ENCODE measurements around the gene DLG2. TPM values are rescaled to one million over a fixed set of nuclear protein-coding genes. Genes with fewer than 3 reads are reported as not detected.

Gene DLG2
- total and polyA plus RNA-seq, 2 of the 8 experiments (the other 6 are each of a cell fraction or from before 2014, with no cell fraction given) = 1.7 to 14.3 TPM

DNA sequence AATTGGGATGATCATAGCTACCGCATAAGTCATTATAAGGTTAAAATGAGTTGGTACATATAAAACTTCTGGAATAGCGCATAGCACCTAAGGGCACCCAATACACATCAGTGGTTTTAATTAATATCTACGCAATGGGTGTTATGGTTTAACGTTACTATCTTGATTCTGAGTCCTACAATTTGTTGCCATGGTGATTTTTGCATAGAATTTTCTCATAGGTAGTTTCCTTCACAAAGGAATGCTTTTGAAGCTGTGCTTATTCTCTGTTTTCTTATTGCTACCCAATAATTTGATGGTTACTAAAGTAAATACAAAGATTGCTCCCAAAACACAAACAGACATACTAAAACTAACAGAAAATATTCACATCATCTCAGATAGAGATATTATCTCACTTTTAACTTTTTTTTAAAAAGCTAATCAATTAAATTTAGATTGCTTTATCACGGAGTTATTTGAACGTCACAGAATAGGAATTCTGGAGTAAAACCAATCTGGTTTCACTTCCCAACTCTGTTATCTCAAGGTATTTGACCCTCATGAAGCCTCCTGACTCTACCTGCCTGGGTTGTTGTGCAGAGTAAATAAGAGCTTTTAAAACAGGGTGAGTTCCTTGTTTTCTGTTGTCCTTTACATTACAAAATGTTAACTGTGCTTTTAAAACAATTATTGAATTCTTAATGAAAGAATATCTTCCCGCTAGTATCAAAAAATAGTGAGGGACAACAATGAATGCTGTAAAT lies 1705.5 kb downstream of the DLG2 start:
- Histone ChIP-seq H3K4me3 (ENCODE audit: extremely low read depth in 1 of 4, insufficient read depth in 2 of 4, low read depth in 3 of 4, low read length in 4 of 4) (no peak overlapping the region), H4K5ac (ENCODE audit: insufficient read length, low read depth, low read length) (no peak overlapping the region), H3K27me3 (replicated peaks in 1 of 4; ENCODE audit: control insufficient read depth in 3 of 4, extremely low read depth in 1 of 4, insufficient read depth in 3 of 4, low read length in 3 of 4) (no peaks in the 10 kb centered on the region), H2BK15ac (ENCODE audit: low read length) (no peak overlapping the region), H3K9ac (replicated peaks in 1 of 4; ENCODE audit: extremely low read depth in 1 of 4, low read depth in 3 of 4, low read length in 3 of 4) (no peak overlapping the region), H2BK12ac (ENCODE audit: low read depth, low read length) (no peak overlapping the region), H3K56ac (replicated peaks; ENCODE audit: insufficient read length, low read depth, low read length) (no peak overlapping the region), H3K4me1 (replicated peaks in 1 of 4; ENCODE audit: control insufficient read depth in 3 of 4, insufficient read depth in 4 of 4, low read length in 3 of 4) (no peaks in the 10 kb centered on the region), H2BK5ac (ENCODE audit: low read depth, low read length) (no peak overlapping the region), H3K23me2 (ENCODE audit: low read depth, low read length) (no peaks in the 10 kb centered on the region), H3K27ac (ENCODE audit: low read depth, low read length) (no peak overlapping the region), H4K8ac (ENCODE audit: extremely low read depth, insufficient read depth, low read length) (no peak overlapping the region), H3K4me2 (ENCODE audit: insufficient read depth in 1 of 2, low read depth in 2 of 2, low read length in 2 of 2) (no peak overlapping the region), H3K14ac (ENCODE audit: insufficient read length) (no peak overlapping the region), H3K9me3 (ENCODE audit: insufficient read depth in 2 of 2, low read depth in 1 of 2, low read length in 1 of 2) (no peaks in the 10 kb centered on the region), H3K36me3 (ENCODE audit: control insufficient read depth in 2 of 4, insufficient read depth in 4 of 4, low read length in 3 of 4) (no peaks in the 10 kb centered on the region), H3K79me2 (ENCODE audit: control insufficient read depth in 1 of 2, insufficient read depth in 2 of 2, low read length in 2 of 2) (no peaks in the 10 kb centered on the region), H3K18ac (ENCODE audit: extremely low read depth, low read length) (no peak overlapping the region), H2AK5ac (ENCODE audit: low read depth, low read length) (no peak overlapping the region), H2BK20ac (ENCODE audit: low read length) (no peak overlapping the region), H3K4ac (replicated peaks; ENCODE audit: insufficient read length, low read depth, low read length) (no peak overlapping the region), H2AFZ (ENCODE audit: low read length) (no peak overlapping the region), H4K91ac (replicated peaks; ENCODE audit: insufficient read length, low read length) (no peak overlapping the region), H4K20me1 (replicated peaks in 1 of 2; ENCODE audit: control insufficient read depth in 1 of 2, insufficient read depth in 2 of 2, low read length in 2 of 2) (no peaks in the 10 kb centered on the region), H3K79me1 (ENCODE audit: low read depth, low read length) (no peaks in the 10 kb centered on the region), H3K23ac (ENCODE audit: insufficient read length) (no peak overlapping the region), H2BK120ac (replicated peaks; ENCODE audit: low read depth, low read length) (no peak overlapping the region)
- ChIA-PET POLR2A (ENCODE audit: partially characterized antibody) (no interaction called here), CTCF (ENCODE audit: partially characterized antibody) (no interaction called here)
- DNase-seq (ENCODE audit: low read depth in 1 of 2, low spot score in 2 of 2) (no peak), FAIRE-seq (no peak)
- 92% methylated on average over 7 of the region's 7 CpGs; no CpG with 5 or more reads in 1 of the 2 experiments for WGBS, 2 experiments (ENCODE audit: extremely low coverage in 1 of 2, insufficient coverage in 1 of 2, insufficient read length in 1 of 2, insufficient replicate concordance in 2 of 2, low coverage in 1 of 2, low lambda C conversion rate in 2 of 2, missing lambda C conversion rate in 1 of 2)
- TF ChIP-seq CBX5 (IDR thresholded peaks at IDR 0.05; ENCODE audit: low read depth, low read length) (no peak), MAFK (IDR thresholded peaks at IDR 0.05; ENCODE audit: low read depth, low read length) (no peak), YY1 (IDR thresholded peaks at IDR 0.05; ENCODE audit: low read depth, low read length) (no peak), RAD21 (IDR thresholded peaks at IDR 0.05 in 1 of 2, conservative IDR thresholded peaks at IDR 0.05 in 1 of 2; ENCODE audit: low read depth in 2 of 2, low read length in 2 of 2) (no peak), KDM4A (IDR thresholded peaks at IDR 0.05; ENCODE audit: low read depth, low read length, severe bottlenecking) (no peak), CREB1 (IDR thresholded peaks at IDR 0.05) (no peak), CEBPB (IDR thresholded peaks at IDR 0.05; ENCODE audit: low read depth, low read length) (no peak), PHF8 (conservative IDR thresholded peaks at IDR 0.05; ENCODE audit: low read depth, low read length) (no peak)
